GM19035 (cell line): ENCODE results near the gene RIOX2.
A peak's percentile ranks its signal among the peaks of the same experiment; 100 is the strongest.
"Not testable (repeated sequence)": the region's sequence is repeated elsewhere in the genome, so short reads cannot be mapped to it uniquely, and the experiment has no call there.

Experiments used
- ATAC-seq: cut with Tn5 transposase; IDR thresholded peaks from one replicate; pipeline ENCODE4 v1.9.1; 2021; ENCODE audit not compliant: unreplicated experiment

Gene RIOX2

GRCh38 chr3:97916576-97916975 lies 55.7 kb downstream of the RIOX2 start:
- ATAC-seq = no peak

- no peak for ATAC-seq
Observed at GRCh38 chr3:97914388-97914787, 57.8 kb downstream of the RIOX2 start.

- ATAC-seq = no peak
Observed at GRCh38 chr3:97911459-97911858, 60.8 kb downstream of the RIOX2 start.

GRCh38 chr3:97910931-97911351 lies 61.3 kb downstream of the RIOX2 start:
- ATAC-seq = no peak

- ATAC-seq = not testable (repeated sequence)
Observed at GRCh38 chr3:97910236-97910831, 61.9 kb downstream of the RIOX2 start.

GRCh38 chr3:97909830-97910229 lies 62.4 kb downstream of the RIOX2 start:
- not testable (repeated sequence) for ATAC-seq

- no peak for ATAC-seq
Observed at GRCh38 chr3:97901313-97902248, 70.7 kb downstream of the RIOX2 start.

GRCh38 chr3:97899331-97899730 lies 72.9 kb downstream of the RIOX2 start:
- no peak for ATAC-seq

GRCh38 chr3:97896547-97896946 lies 75.7 kb downstream of the RIOX2 start:
- no peak for ATAC-seq

- no peak for ATAC-seq
Observed at GRCh38 chr3:97896129-97896528, 76.1 kb downstream of the RIOX2 start.

GRCh38 chr3:97895216-97895615 lies 77.0 kb downstream of the RIOX2 start:
- ATAC-seq = peak; percentile 59

GRCh38 chr3:97892852-97893251 lies 79.4 kb downstream of the RIOX2 start:
- no peak for ATAC-seq
